Type B pancreatic cell (in vitro differentiated cells): ENCODE results near the gene IGFBP3. TPM values are rescaled to one million over a fixed set of nuclear protein-coding genes. Genes with fewer than 3 reads are reported as not detected.
A peak's percentile ranks its signal among the peaks of the same experiment; 100 is the strongest.

ENCODE experiments used
- DNase-seq: peaks from one replicate; pipeline ENCODE4 v3.0.0; 2021; ENCODE audit warnings: mixed read lengths; ENCODE audit not compliant: unreplicated experiment; ENCODE audit errors: extremely low spot score
- H3K27ac Mint-ChIP-seq: 2 replicates; pipeline ENCODE4 v1.8.0; 2021; ENCODE audit warnings: mild to moderate bottlenecking, mixed read lengths
- H3K27me3 Mint-ChIP-seq: 2 replicates; pipeline ENCODE4 v1.8.0; 2021; ENCODE audit warnings: mixed read lengths
- H3K36me3 Mint-ChIP-seq: 2 replicates; pipeline ENCODE4 v1.8.0; 2021; ENCODE audit warnings: mixed read lengths
- H3K4me1 Mint-ChIP-seq: one replicate; pipeline ENCODE4 v1.8.0; 2021; ENCODE audit warnings: mixed read lengths; ENCODE audit not compliant: unreplicated experiment
- H3K4me3 Mint-ChIP-seq: 2 replicates; pipeline ENCODE4 v1.8.0; 2021; ENCODE audit warnings: mild to moderate bottlenecking, mixed read lengths
- H3K9me3 Mint-ChIP-seq: 2 replicates; pipeline ENCODE4 v1.8.0; 2021; ENCODE audit warnings: mixed read lengths
- long read RNA-seq: library from polyadenylated mRNA; unstranded; transcript quantifications from one replicate; pipeline ENCODE4 v2.0.0, GENCODE V29; 2020
- total RNA-seq: library from RNA; stranded (reverse); gene quantifications from 2 replicates; pipeline ENCODE4 v1.2.1, GENCODE V29; 2021; ENCODE audit warnings: low replicate concordance
- TF ChIP-seq, protein P1 (sequence below): fragments of 200-600 bp; sonication (generic); conservative IDR thresholded peaks from 2 replicates; pipeline ENCODE4 v1.5.0; 2021; ENCODE audit warnings: antibody characterized with exemption, mild to moderate bottlenecking

The IGFBP3 gene, protein sequence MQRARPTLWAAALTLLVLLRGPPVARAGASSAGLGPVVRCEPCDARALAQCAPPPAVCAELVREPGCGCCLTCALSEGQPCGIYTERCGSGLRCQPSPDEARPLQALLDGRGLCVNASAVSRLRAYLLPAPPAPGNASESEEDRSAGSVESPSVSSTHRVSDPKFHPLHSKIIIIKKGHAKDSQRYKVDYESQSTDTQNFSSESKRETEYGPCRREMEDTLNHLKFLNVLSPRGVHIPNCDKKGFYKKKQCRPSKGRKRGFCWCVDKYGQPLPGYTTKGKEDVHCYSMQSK
- total RNA-seq, result 336 and 1,244 TPM in 2 replicates
- long read RNA-seq, transcript IGFBP3-207 (2 exons, 583 nt), result minor isoform, 30 of 536 reads
- long read RNA-seq, transcript IGFBP3-201 (5 exons, 2,262 nt), result major isoform, 329 of 536 reads
- long read RNA-seq, partial matches to known transcripts, result 134 of 536 reads
- long read RNA-seq, other reads (novel, unspliced or antisense), result 43 of 536 reads

DNA sequence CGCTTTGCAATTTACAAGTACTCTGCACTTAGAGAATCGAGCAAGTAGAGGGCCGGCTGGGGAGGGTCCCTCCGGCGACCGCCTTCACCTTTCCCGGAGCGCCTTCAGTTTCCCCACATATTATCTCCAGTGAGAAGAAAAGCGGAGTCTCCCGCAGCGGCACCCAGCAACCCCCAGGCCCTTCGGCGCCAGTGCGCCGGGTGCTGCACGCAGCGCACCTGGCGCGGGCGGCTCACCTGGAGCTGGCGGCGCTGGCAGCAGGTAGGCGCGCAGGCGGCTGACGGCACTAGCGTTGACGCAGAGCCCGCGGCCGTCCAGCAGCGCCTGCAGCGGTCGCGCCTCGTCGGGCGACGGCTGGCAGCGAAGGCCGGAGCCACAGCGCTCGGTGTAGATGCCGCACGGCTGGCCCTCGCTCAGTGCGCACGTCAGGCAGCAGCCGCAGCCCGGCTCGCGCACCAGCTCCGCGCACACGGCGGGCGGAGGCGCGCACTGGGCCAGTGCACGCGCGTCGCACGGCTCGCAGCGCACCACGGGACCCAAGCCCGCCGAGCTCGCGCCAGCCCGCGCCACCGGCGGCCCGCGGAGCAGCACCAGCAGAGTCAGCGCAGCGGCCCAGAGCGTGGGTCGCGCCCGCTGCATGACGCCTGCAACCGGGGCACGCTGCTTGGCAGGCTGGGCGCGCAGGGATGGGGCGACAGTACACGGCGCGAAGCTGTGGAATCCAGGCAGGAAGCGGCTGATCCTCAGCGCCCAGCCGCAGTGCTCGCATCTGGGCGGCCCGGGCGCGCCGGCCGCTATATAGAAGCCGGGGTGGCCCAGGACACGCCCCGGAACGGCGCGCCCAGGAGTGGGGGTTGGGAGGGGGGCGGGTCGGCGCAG, at the start of gene IGFBP3:
Gene IGFBP3, minus strand, starts transcription at position 771 of the 879 bp plus-strand sequence. Its CDS starts 132 bp downstream, at position 639.
- TF ChIP-seq, protein P1, sequence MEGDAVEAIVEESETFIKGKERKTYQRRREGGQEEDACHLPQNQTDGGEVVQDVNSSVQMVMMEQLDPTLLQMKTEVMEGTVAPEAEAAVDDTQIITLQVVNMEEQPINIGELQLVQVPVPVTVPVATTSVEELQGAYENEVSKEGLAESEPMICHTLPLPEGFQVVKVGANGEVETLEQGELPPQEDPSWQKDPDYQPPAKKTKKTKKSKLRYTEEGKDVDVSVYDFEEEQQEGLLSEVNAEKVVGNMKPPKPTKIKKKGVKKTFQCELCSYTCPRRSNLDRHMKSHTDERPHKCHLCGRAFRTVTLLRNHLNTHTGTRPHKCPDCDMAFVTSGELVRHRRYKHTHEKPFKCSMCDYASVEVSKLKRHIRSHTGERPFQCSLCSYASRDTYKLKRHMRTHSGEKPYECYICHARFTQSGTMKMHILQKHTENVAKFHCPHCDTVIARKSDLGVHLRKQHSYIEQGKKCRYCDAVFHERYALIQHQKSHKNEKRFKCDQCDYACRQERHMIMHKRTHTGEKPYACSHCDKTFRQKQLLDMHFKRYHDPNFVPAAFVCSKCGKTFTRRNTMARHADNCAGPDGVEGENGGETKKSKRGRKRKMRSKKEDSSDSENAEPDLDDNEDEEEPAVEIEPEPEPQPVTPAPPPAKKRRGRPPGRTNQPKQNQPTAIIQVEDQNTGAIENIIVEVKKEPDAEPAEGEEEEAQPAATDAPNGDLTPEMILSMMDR, result no peak
- Mint-ChIP-seq H3K4me3 (peak within 1 kb of the TSS; percentile 90), H3K27ac (peak within 1 kb of the TSS; percentile 87), H3K27me3 (peaks cover 56% of the 10 kb centered on the region), H3K9me3 (no peaks in the 10 kb centered on the region), H3K4me1 (peaks cover 23% of the 10 kb centered on the region), H3K36me3 (peaks cover 9% of the 10 kb centered on the region)
- DNase-seq, result no peak

DNA sequence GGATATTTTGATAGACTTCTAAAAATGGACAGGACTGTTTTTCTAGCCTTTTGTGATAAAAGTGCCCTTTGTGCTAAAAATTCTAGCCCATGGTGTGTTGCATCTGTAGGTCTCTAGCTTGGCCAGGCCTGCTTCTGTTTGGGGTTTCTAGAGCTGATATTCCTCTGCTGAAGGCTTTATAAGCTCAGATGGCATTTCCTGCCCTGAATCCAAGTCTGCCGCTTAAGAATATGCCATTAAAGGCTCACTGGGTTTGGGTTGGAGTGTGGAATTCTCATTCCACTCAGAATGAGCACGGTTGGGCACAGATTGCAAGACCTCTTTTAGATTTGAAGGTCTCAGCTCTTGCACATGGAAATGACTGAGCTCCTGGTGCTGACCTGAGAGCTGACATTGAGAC, 49.4 kb upstream of the IGFBP3 start:
- no peak overlapping the region for H3K4me3 Mint-ChIP-seq
- H3K27ac Mint-ChIP-seq, result no peak overlapping the region
- H3K9me3 Mint-ChIP-seq, result no peaks in the 10 kb centered on the region
- H3K36me3 Mint-ChIP-seq, result peaks cover 4% of the 10 kb centered on the region
- TF ChIP-seq, protein P1, result no peak
- no peak for DNase-seq
- H3K4me1 Mint-ChIP-seq, result peaks cover 5% of the 10 kb centered on the region
- no peaks in the 10 kb centered on the region for H3K27me3 Mint-ChIP-seq

DNA sequence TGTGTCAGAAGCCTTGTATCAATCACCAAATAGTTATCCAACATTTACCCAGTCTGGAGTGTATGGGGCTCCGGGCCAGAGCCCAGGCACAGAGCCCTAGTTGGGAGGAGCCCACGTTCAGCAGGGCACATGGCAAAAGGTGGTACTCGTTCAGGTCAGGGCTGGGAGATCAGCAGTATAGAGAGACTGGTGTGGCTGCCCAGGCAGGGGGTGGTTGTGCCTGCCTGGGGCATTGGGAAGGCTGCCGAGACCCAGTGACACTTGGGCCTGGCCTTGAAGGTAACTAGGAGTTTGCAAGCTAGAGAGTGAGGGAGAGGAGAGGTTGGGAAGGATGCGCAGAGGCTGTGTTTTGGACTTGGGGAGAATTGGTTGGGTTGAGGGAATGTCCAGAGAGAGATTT, 48.9 kb upstream of the IGFBP3 start:
- DNase-seq, result no peak
- Mint-ChIP-seq H3K4me1 (peaks cover 5% of the 10 kb centered on the region), H3K27ac (no peak overlapping the region), H3K9me3 (no peaks in the 10 kb centered on the region), H3K36me3 (no peaks in the 10 kb centered on the region), H3K27me3 (no peaks in the 10 kb centered on the region), H3K4me3 (no peak overlapping the region)
- TF ChIP-seq, protein P1, result no peak

DNA sequence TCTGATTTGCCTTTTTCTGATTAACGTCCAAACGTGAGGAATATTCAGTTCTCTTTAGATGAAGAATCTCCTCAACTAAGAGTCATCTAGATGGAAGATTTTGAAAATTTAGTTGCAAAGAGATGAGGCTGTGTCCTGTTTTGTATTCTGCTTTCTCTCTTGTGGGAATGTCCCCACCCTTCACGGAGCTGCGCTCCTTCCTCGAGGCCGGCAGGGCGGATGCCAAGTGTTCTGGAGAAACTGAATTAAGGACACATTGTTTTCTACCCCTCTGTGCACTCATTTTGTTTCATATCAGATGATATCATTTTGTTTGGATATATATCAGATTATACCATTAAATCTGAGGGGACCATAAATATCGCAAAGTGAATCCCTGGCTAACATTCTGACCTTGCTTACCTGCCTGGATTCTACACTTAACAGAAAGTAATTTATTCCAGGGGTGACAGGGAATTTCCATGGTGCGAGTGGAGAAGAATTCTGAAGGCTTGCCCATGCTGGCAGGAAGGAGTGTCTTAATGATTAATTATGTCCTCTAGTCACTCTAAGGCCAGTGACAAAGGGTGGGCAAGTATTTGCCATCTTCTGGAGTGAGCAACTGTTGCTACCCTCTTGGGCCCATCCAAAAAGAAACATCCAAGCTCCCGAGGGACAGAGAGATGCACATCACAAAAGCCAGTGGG, 47.9 kb upstream of the IGFBP3 start:
- H3K27me3 Mint-ChIP-seq, result no peaks in the 10 kb centered on the region
- no peak overlapping the region for H3K4me3 Mint-ChIP-seq
- peaks cover 5% of the 10 kb centered on the region for H3K4me1 Mint-ChIP-seq
- H3K27ac Mint-ChIP-seq, result no peak overlapping the region
- no peak for DNase-seq
- H3K9me3 Mint-ChIP-seq, result no peaks in the 10 kb centered on the region
- TF ChIP-seq, protein P1, result no peak
- H3K36me3 Mint-ChIP-seq, result no peaks in the 10 kb centered on the region

DNA sequence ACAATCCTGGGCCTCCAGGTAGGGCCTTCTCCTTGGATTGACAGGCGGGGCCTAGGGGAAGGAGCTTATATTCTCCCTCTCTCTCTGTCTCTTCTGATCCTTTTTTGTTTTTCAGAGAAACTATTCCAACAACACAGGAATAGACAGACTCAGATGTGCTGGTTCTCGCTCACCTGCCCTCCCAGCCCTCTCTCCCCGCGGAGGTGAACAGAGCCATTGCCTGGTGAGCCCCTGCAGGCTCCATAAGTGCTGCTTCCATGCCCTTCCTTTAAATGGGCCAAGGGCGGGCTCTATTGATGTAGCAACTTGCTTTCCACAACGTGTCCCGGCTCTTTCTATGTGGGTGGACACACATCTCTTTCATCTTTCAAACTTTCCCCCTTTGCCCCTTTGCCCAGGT, 47.2 kb upstream of the IGFBP3 start:
- H3K4me3 Mint-ChIP-seq, result no peak overlapping the region
- H3K4me1 Mint-ChIP-seq, result peaks cover 5% of the 10 kb centered on the region
- H3K27me3 Mint-ChIP-seq, result no peaks in the 10 kb centered on the region
- no peak for DNase-seq
- no peaks in the 10 kb centered on the region for H3K9me3 Mint-ChIP-seq
- TF ChIP-seq, protein P1, result no peak
- no peak overlapping the region for H3K27ac Mint-ChIP-seq
- H3K36me3 Mint-ChIP-seq, result no peaks in the 10 kb centered on the region
